ENCODE data around the gene PEPD.

PEPD gene

DNA sequence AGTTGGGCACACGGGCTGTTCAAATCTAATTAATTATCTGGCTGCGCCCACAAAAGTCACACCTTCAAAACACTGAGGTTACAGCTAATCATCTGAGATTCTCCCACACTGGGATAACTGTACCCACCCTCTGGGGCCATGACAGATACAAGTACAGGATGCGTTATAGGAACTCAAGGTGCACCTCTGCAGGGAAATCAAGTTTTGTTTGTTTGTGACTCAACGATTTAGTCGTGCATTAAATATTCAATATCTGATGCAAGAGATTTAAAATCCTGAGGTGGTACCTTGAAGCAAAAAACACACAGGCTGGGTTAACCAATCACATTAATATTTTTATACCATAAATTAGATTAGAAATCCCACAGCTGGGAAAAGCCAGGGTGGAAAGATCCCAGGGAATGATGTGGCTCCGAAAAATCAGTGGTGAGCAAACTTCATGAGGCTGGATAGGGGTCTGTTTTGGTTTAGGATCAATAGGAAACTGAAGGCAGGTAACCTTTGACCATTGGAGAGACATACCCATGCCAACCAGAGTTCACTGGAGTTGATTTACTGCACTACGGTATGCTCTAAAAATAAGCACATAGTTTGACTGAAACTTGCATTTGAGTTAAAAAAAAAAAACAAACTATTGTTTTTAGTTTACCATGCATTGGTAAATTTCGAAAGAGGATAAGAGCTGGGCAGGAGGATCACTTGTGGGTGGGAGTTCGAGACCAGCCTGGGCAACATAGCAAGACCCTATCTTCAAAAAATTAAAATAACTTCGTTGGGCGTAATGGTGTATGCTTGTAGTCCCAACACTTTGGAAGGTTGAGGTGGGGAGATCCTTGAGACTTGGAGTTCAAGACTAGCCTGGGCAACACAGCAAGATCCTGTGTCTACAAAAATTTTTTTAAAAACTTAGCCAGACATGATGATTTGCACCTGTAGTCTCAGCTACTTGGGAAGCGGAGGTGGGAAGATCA is 172.0 kb downstream of the PEPD start:
- no peak for DNase-seq

DNA sequence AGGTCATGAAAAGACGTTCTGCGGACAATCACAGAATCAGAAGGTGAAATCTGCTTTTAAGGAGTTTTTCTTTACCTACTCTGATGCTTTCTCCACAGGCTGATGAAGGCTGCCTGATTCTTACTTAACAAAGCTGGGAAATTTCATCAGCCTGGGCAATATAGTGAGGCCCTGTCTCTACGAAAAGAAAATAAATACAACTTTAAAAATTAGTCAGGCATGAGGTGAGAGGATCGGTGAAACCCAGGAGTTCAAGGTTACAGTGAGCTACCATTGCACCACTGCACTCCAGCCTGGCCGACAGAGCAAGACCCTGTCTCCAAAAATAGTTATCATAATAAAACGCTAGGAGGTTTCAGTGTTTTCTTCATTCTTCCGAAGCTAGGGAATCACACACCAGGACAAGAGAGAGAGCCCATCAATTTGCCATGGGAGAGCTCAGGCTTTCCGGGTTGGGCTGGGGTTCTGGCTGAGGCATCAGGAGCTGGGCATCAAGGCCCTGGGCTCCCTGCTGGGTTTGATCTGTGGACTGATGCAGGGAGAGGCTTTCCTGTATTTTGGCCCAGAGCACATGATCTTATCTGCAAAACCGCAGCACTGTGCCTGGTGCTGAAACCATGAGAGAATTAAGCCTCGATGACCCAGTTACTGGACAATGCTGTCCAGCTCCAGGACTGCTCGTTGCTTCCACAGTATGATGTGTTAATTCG is 173.1 kb downstream of the PEPD start:
- DNase-seq: no peak

DNA sequence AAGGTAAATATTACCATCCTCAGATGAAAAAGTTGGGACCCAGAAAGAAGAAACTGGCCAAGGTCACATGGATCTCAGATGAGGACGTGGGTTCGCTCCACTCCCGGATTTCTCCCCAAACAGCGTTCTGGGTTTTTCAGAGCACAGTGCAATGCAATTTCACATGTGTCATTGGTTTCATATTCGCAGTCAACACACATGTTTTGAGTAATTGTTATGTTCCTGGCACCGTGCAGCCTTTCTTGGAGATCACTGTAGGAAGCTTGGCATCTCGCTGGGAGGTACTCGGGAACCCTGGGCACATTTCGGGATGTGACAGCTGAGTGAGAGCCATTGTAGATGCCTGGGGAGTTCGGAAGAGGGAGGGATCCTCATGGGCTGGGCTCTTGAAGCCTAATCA is 174.3 kb downstream of the PEPD start:
- DNase-seq: no peak

DNA sequence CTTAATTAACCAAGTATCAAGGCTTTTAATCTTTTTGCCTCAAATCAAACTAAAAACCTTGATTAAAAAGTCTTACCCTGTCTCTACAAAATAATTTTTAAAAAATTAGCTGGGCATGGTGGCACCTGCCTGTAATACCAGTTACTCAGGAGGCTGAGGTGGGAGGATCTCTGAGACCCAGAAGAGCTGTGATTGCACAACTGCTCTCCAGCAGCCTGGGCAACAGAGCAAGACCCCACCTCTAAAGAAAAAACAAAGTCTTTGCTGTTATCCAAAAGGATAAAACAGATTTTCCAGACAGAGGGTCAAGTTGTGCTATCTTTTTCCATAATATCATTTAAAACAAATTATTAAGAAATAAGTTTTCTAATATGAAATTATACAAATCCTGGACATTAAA is 174.9 kb downstream of the PEPD start:
- DNase-seq: no peak

DNA sequence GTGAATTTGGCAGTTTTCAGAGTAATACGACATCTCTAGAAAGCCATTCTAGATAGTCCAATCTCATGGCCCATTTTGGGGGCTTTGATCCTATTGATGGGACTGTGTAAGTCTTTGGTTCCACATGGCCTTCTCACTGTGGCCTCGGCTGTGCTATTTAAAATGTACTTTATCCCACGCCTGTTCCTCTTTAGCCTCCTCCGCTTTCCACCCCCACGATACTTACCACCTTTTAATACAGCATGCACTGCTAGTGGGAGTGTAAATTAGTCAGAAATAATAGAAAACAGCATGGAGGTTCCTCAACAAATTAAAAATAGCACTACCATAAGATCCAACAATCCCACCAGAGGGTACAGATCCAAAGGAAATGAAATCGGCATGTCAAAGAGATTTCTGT is 176.4 kb downstream of the PEPD start:
- DNase-seq: no peak

DNA sequence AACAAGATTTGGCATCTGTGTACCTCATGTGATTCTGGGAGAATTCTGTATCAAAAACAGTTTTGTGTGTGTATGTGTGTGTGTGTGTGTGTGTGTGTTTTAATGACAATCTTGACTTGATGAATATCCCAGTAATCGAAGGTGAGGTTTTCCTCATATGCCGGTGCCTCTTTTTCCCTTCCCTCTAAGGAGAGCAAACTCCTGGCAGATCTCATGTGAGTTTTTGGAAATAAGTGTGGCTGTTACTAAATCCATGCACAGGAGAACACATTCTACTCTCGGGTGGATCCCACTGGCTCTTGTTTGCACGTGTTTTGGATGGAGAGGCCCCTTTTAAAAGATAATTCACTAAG is 177.0 kb downstream of the PEPD start:
- DNase-seq: no peak

DNA sequence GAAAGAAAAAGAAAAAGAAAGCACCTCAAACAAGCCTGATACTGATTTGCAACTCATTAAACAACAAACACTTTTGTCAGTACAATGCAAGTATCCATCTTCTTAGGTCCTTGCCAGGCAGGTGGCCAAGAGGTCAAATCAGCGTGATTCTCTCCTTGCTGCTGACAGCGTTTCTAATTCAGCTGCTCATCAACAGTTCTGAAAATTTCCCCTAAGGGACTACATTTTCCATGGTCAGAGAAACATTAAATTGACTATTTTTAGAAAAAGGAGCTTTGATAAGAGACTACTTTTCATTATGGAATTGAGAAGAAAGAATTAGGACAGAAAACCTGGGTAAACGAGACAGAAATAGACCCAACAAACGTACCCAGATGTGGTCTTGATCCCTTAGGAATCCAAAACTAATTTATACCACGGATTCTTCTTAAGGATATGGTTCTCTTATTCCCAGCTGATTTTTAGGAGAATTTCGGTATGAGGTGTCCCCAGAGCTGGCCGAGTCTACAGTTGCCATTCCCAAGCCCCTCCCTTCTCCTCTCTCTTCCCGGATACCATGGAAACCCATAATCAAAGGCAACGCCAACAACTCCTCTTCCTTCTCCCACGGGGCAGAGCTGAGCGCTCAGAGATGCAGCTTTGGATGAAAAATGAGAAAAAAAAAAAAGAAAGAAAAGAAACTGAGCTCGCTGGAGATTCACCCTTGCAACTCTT is 177.6 kb downstream of the PEPD start:
- no peak for DNase-seq

DNA sequence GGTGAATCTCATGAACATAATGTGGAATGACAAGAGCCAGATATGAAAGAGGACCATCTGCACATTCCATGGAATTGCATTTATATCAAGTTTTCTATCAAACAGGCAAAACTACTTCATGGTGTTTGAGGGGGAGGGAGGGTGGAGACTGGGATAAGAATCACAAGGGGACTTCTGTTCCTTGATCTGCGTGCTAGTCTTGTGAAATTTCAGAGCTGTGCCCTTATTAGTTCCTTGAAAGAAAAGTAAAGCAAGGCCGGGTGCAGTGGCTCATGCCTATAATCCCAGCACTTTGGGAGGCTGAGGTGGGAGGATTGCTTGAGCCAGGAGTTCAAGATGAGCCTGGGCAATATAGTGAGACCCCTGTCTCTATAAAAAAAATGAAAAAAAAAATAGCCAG is 178.3 kb downstream of the PEPD start:
- no peak for DNase-seq

DNA sequence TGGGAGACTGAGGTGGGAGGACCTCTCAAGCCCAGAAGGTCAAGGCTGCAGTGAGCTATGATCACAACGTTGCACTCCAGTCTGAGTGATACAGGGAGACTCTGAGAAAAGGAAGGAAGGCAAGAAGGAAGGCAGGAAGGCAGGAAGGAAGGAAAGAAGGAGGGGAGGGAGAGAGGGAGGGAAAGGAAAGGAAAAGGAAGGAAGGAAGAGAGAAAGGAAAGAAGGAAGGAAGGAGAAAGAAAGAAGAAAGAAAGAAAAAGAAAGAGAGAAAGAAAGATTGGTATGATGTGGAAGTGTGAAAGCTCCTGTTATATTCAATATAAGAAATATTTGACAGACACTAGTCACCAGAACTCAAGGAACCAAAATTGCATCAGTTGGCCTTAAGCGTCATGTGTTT is 180.6 kb downstream of the PEPD start:
- DNase-seq: no peak

DNA sequence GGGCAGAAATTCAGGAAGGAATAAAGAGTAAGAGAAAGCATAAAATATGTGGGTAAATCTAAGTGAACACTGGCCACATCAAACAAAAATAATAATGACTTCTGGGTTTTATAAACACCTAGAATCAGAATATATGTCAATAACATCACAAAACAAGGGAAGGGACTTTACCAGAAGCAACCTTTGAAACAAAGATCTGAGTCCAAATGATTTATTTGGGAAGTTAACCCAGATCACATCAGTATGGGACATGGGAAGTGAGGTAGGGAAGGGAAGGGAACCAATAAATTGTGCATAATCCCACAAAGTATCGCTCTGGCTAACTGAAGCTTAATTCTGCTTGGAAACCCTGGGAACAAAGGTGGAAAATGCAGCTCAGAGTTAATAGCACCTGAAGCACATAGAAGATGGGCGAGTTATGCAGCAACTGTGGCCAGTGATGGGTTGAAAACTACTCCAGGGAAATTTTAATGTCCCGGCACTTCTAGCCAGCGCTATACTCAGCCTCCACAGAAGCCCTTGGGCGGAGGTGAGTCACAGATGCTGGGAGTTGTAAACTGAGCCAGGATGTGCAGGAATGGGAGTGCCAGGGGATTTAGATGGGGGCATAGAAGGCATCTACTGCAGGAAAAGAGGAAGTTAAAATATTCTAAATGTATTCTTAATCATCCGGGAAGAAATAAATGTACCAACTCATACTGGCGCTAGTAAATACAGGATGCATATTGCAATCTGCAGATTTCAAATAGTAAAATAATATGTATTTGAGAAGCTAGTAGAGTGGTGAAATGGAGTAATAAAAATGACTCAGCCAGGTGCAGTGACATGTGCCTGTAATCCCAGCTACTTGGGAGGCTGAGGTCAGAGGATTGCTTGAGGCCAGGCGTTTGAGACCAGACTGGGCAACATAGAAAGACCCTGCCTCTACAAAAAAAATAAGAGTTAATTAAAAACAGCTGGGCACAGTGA is 182.3 kb downstream of the PEPD start:
- no peak for DNase-seq

All from SHP77 treated with DMSO at 0.1 percent for 48 hours (cell line).